Stomach (tissue), 9 donors: ENCODE results near the gene RRAGC. TPM values are rescaled to one million over a fixed set of nuclear protein-coding genes. Genes with fewer than 3 reads are reported as not detected.

ENCODE experiments used
- DNase-seq, 2 donors: peaks; one replicate each; pipeline versions ENCODE4 v3.0.0 to v3.0.0-alpha.2; 2013 to 2019
- H3K27ac ChIP-seq, 5 donors: fragments of 200-600 bp in 4 of 5; sonication (generic) in 4 of 5; one replicate each; pipeline ENCODE4 v1.5.1; 2013 to 2019; ENCODE audit warnings: mild to moderate bottlenecking in 1 of 5, moderate library complexity in 1 of 5
- H3K27me3 ChIP-seq, 3 donors: fragments of 200-600 bp; sonication (generic); one replicate each; pipeline ENCODE4 v1.5.1; 2017 to 2019; ENCODE audit warnings: mixed run types in 1 of 3
- H3K36me3 ChIP-seq, 4 donors: fragments of 200-600 bp; sonication (generic); 1 replicate in 3 of 4; 2 replicates in 1 of 4; pipeline ENCODE4 v1.5.1; 2016 to 2019
- H3K4me1 ChIP-seq, 4 donors: fragments of 200-600 bp; sonication (generic); one replicate each; pipeline ENCODE4 v1.5.1; 2016 to 2019
- H3K4me3 ChIP-seq, 4 donors: fragments of 200-600 bp; sonication (generic) in 3 of 4; one replicate each; pipeline ENCODE4 v1.5.1; 2016 to 2019; ENCODE audit warnings: mild to moderate bottlenecking in 1 of 4
- H3K9me3 ChIP-seq, 4 donors: fragments of 200-600 bp; sonication (generic); one replicate each; pipeline ENCODE4 v1.5.1; 2016 to 2019
- EP300 ChIP-seq: sonication (generic); formaldehyde crosslinking; IDR thresholded peaks from one replicate; pipeline ENCODE4 v1.6.1; 2017; ENCODE audit warnings: antibody characterized with exemption
- POLR2A ChIP-seq, 4 donors: fragments of 450-650 bp; IDR thresholded peaks; one replicate each; pipeline ENCODE4 v1.6.1; 2016; ENCODE audit warnings: antibody characterized with exemption in 4 of 4, control low read depth in 2 of 4, mild to moderate bottlenecking in 1 of 4, moderate library complexity in 1 of 4
- POLR2AphosphoS5 ChIP-seq, 3 donors: sonication (generic); formaldehyde crosslinking; IDR thresholded peaks; one replicate each; pipeline ENCODE4 v1.6.1; 2016; ENCODE audit warnings: antibody characterized with exemption in 3 of 3
- WGBS, 5 donors: extraction: QIAGEN DNeasy Blood & Tissue Kit in 3 of 5; methylation state at CpG; one replicate each; pipeline versions ENCODE4 v1.1.5 to v1.1.7; 2013 to 2018; 5-methylcytosine and 5-hydroxymethylcytosine counted together
- intact Hi-C: fragments of 100-400 bp; cut with DNase I; formaldehyde crosslinking; loops from one replicate; pipeline ENCODE4 v1.15.1; 2023; ENCODE audit warnings: low total_unique reads
- polyA plus RNA-seq, 3 donors: library from polyadenylated mRNA; stranded (reverse); fragments of 200-250 nt; gene quantifications; one replicate each; pipeline ENCODE4 v1.2.3, GENCODE V29; 2013
- total RNA-seq, 5 donors: library from RNA; depleted of rRNA; stranded (reverse); fragments of >200 nt; gene quantifications; one replicate each; pipeline versions ENCODE4 v1.1.0 to v1.2.3, GENCODE V29; 2014 to 2016
- TF ChIP-seq, protein P1 (sequence below), 7 experiments: fragments of 450-650 bp in 4 of 7; fragments of 200-600 bp in 3 of 7; sonication (generic) in 3 of 7; IDR thresholded peaks; one replicate each; pipeline ENCODE4 v1.5.1; 2016 to 2019; ENCODE audit warnings: antibody characterized with exemption in 7 of 7, control low read depth in 2 of 7, mild to moderate bottlenecking in 1 of 7
- donor health status: healthy with polysubstance abuse.
- donor health status: Bipolar disorder and iron deficiency.
- donor health status: healthy.

RRAGC gene
- total and polyA plus RNA-seq, 8 donors: 1.2 to 25.0 (median 11.2) TPM

DNA sequence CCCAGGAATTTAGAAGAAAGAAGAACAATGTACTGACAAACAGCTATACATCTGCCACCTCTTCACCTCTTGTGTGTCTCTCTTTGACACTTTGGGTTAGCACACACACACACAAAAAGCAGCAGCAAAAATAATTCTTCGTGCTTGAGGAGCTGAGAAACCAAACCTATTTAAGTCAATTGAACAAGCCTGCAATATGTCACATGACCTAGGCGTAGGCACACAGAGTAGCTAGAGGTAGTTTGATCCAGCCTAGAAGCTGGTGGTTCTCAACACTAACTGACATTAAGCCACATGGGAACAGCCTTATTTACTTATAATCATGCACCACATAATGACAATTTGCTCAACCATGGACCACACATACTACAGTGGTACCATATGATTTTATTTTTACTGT lies 32.3 kb downstream of the RRAGC start:
- Histone ChIP-seq H3K4me1 (no peaks in the 10 kb centered on the region), H3K9me3 (no peaks in the 10 kb centered on the region), H3K36me3 (no peaks in the 10 kb centered on the region), H3K27me3 (peaks cover 0 to 23% (median 0%) of the 10 kb centered on the region in 3 donors), H3K27ac (no peak overlapping the region), H3K4me3 (no peak overlapping the region)
- intact Hi-C loops: no loop called here
- TF ChIP-seq EP300 (no peak), POLR2A (IDR thresholded peaks at IDR 0.05) (no peak), POLR2AphosphoS5 (IDR thresholded peaks at IDR 0.05) (no peak)
- TF ChIP-seq, protein P1, sequence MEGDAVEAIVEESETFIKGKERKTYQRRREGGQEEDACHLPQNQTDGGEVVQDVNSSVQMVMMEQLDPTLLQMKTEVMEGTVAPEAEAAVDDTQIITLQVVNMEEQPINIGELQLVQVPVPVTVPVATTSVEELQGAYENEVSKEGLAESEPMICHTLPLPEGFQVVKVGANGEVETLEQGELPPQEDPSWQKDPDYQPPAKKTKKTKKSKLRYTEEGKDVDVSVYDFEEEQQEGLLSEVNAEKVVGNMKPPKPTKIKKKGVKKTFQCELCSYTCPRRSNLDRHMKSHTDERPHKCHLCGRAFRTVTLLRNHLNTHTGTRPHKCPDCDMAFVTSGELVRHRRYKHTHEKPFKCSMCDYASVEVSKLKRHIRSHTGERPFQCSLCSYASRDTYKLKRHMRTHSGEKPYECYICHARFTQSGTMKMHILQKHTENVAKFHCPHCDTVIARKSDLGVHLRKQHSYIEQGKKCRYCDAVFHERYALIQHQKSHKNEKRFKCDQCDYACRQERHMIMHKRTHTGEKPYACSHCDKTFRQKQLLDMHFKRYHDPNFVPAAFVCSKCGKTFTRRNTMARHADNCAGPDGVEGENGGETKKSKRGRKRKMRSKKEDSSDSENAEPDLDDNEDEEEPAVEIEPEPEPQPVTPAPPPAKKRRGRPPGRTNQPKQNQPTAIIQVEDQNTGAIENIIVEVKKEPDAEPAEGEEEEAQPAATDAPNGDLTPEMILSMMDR (IDR thresholded peaks at IDR 0.05): no peak
- 64 to 79% (median 70%) methylated on average over 2 of the region's 2 CpGs for WGBS, 5 donors
- no peak for DNase-seq

DNA sequence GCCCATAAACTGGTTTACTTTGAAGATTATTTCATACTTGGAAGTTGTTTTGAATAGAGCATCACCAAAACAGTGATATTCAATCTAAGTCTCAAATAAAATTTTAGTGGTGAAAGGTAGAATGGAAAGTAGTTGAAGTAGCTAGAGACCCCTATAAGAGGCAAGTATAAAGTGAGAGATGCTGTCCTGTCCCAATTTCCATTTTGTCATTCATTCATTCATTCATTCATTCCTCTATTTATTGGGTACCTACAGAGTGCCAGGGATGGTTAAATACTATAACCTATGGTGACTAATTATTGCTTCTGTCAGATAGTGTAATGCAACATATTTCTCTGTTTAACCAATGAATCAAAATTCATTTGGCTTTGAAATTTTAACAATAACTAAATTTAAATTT lies 32.7 kb downstream of the RRAGC start:
- Histone ChIP-seq H3K27me3 (peaks cover 0 to 26% (median 0%) of the 10 kb centered on the region in 3 donors), H3K9me3 (no peaks in the 10 kb centered on the region), H3K4me3 (no peak overlapping the region), H3K36me3 (no peaks in the 10 kb centered on the region), H3K4me1 (no peaks in the 10 kb centered on the region), H3K27ac (no peak overlapping the region)
- intact Hi-C loops: no loop called here
- TF ChIP-seq EP300 (no peak), POLR2AphosphoS5 (IDR thresholded peaks at IDR 0.05) (no peak), POLR2A (IDR thresholded peaks at IDR 0.05) (no peak)
- TF ChIP-seq, protein P1 (IDR thresholded peaks at IDR 0.05): no peak
- no peak for DNase-seq

DNA sequence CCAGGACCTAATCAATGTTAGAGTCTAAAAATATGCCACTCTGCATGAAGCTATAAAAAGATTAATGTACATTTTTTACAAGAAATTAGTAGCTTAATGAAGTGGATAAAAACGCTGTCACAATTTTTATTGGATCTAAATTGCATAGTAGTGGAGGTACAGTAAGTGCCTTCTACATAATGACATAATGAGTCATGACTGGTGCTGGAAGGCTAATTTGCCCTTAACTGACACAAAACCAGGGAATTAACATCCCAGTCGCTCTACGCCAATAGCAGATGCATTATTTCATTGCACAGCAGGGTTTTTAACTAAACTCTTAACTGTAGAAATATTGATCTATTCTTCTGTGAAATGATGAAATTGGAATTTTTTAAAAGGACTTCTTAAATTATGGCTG lies 33.3 kb downstream of the RRAGC start:
- H3K36me3 ChIP-seq: no peaks in the 10 kb centered on the region
- no peaks in the 10 kb centered on the region for H3K4me1 ChIP-seq
- intact Hi-C loops: no loop called here
- WGBS, 5 donors: 73 to 81% (median 75%) methylated on average over 3 of the region's 3 CpGs
- peaks cover 0 to 26% (median 0%) of the 10 kb centered on the region in 3 donors for H3K27me3 ChIP-seq
- no peak for DNase-seq
- TF ChIP-seq POLR2AphosphoS5 (IDR thresholded peaks at IDR 0.05): no peak
- no peak for TF ChIP-seq EP300
- TF ChIP-seq, protein P1 (IDR thresholded peaks at IDR 0.05): no peak
- TF ChIP-seq POLR2A (IDR thresholded peaks at IDR 0.05): no peak
- no peak overlapping the region for H3K4me3 ChIP-seq
- no peak overlapping the region for H3K27ac ChIP-seq
- no peaks in the 10 kb centered on the region for H3K9me3 ChIP-seq

DNA sequence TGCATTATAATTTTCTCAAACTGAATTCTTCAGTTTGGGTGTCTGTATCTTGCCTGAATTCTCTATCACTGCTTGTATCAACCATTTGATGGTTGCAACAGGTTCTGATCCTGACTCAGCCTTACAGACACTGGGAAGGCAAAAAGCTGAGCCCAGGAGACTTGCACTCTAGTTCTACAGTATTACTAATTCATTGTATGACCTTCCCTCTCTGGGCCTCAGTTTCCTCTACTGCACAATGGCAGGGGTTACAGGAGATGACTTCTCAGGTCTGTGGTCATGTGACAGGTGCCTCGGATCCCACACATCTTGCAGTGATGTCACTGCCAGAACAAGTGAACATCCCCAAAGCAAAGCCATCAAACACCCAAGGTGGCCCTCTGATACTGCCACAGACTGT lies 38.7 kb downstream of the RRAGC start:
- Histone ChIP-seq H3K4me1 (peaks cover 11 to 15% (median 13%) of the 10 kb centered on the region in 4 donors), H3K27me3 (peaks cover 13 to 55% (median 31%) of the 10 kb centered on the region in 3 donors), H3K27ac (no peak overlapping the region), H3K36me3 (no peaks in the 10 kb centered on the region), H3K9me3 (peaks cover 0 to 11% (median 2%) of the 10 kb centered on the region in 4 donors), H3K4me3 (no peak overlapping the region)
- intact Hi-C loops: no loop called here
- DNase-seq: no peak
- 29 to 73% (median 58%) methylated on average over 1 of the region's 1 CpG for WGBS, 5 donors
- TF ChIP-seq POLR2AphosphoS5 (IDR thresholded peaks at IDR 0.05): no peak
- no peak for TF ChIP-seq EP300
- TF ChIP-seq POLR2A (IDR thresholded peaks at IDR 0.05): no peak
- TF ChIP-seq, protein P1 (IDR thresholded peaks at IDR 0.05): no peak
